ENCODE data around the gene AMOT. TPM values are rescaled to one million over a fixed set of nuclear protein-coding genes. Genes with fewer than 3 reads are reported as not detected.

Gene AMOT
- total RNA-seq, 1 donor, result 5.1 TPM

GRCh38 chrX:112819008-112819640 is 21.5 kb downstream of the AMOT start:
- H3K27ac ChIP-seq (ENCODE audit: low read depth, low read length), result no peak overlapping the region
- no peak for TF ChIP-seq CTCF (IDR thresholded peaks at IDR 0.05; ENCODE audit: extremely low read depth, low read depth, low read length)
- no peaks in the 10 kb centered on the region for H3K36me3 ChIP-seq (ENCODE audit: insufficient read depth, low read length)
- no peak overlapping the region for H3K4me2 ChIP-seq (ENCODE audit: insufficient read depth, low read length)
- no peaks in the 10 kb centered on the region for H3K4me1 ChIP-seq (ENCODE audit: insufficient read depth, low read length)
- no peak overlapping the region for H2AFZ ChIP-seq (ENCODE audit: low read length)
- no peaks in the 10 kb centered on the region for H4K20me1 ChIP-seq (ENCODE audit: insufficient read depth, low read length)
- H3K9me3 ChIP-seq (ENCODE audit: low read depth, low read length), result no peaks in the 10 kb centered on the region
- no peak for DNase-seq (ENCODE audit: insufficient read length, low spot score, missing footprints)
- no peaks in the 10 kb centered on the region for H3K79me2 ChIP-seq (ENCODE audit: insufficient read depth, low read length)
- H3K4me3 ChIP-seq (ENCODE audit: insufficient read depth, low read length), result no peak overlapping the region
- peaks cover 9% of the 10 kb centered on the region for H3K27me3 ChIP-seq (ENCODE audit: insufficient read depth, low read length)

GRCh38 chrX:112818114-112819007 is 22.3 kb downstream of the AMOT start:
- no peak overlapping the region for H2AFZ ChIP-seq (ENCODE audit: low read length)
- no peak for DNase-seq (ENCODE audit: insufficient read length, low spot score, missing footprints)
- H3K79me2 ChIP-seq (ENCODE audit: insufficient read depth, low read length), result no peaks in the 10 kb centered on the region
- H3K36me3 ChIP-seq (ENCODE audit: insufficient read depth, low read length), result no peaks in the 10 kb centered on the region
- H4K20me1 ChIP-seq (ENCODE audit: insufficient read depth, low read length), result no peaks in the 10 kb centered on the region
- H3K27me3 ChIP-seq (ENCODE audit: insufficient read depth, low read length), result peaks cover 9% of the 10 kb centered on the region
- H3K4me1 ChIP-seq (ENCODE audit: insufficient read depth, low read length), result no peaks in the 10 kb centered on the region
- no peak overlapping the region for H3K27ac ChIP-seq (ENCODE audit: low read depth, low read length)
- no peak for TF ChIP-seq CTCF (IDR thresholded peaks at IDR 0.05; ENCODE audit: extremely low read depth, low read depth, low read length)
- H3K9me3 ChIP-seq (ENCODE audit: low read depth, low read length), result no peaks in the 10 kb centered on the region
- H3K4me2 ChIP-seq (ENCODE audit: insufficient read depth, low read length), result no peak overlapping the region
- H3K4me3 ChIP-seq (ENCODE audit: insufficient read depth, low read length), result no peak overlapping the region

GRCh38 chrX:112816908-112817307 is 23.7 kb downstream of the AMOT start:
- no peaks in the 10 kb centered on the region for H3K9me3 ChIP-seq (ENCODE audit: low read depth, low read length)
- peaks cover 6% of the 10 kb centered on the region for H3K27me3 ChIP-seq (ENCODE audit: insufficient read depth, low read length)
- H4K20me1 ChIP-seq (ENCODE audit: insufficient read depth, low read length), result no peaks in the 10 kb centered on the region
- no peaks in the 10 kb centered on the region for H3K79me2 ChIP-seq (ENCODE audit: insufficient read depth, low read length)
- DNase-seq (ENCODE audit: insufficient read length, low spot score, missing footprints), result no peak
- H3K4me3 ChIP-seq (ENCODE audit: insufficient read depth, low read length), result no peak overlapping the region
- H3K4me1 ChIP-seq (ENCODE audit: insufficient read depth, low read length), result no peaks in the 10 kb centered on the region
- no peak overlapping the region for H2AFZ ChIP-seq (ENCODE audit: low read length)
- H3K4me2 ChIP-seq (ENCODE audit: insufficient read depth, low read length), result no peak overlapping the region
- H3K36me3 ChIP-seq (ENCODE audit: insufficient read depth, low read length), result no peaks in the 10 kb centered on the region
- no peak for TF ChIP-seq CTCF (IDR thresholded peaks at IDR 0.05; ENCODE audit: extremely low read depth, low read depth, low read length)
- H3K27ac ChIP-seq (ENCODE audit: low read depth, low read length), result no peak overlapping the region

- Histone ChIP-seq H3K4me3 (ENCODE audit: insufficient read depth, low read length) (no peak overlapping the region), H3K27ac (ENCODE audit: low read depth, low read length) (no peak overlapping the region), H3K4me2 (ENCODE audit: insufficient read depth, low read length) (no peak overlapping the region), H3K9me3 (ENCODE audit: low read depth, low read length) (no peaks in the 10 kb centered on the region), H3K36me3 (ENCODE audit: insufficient read depth, low read length) (no peaks in the 10 kb centered on the region), H3K27me3 (ENCODE audit: insufficient read depth, low read length) (peaks cover 5% of the 10 kb centered on the region), H3K79me2 (ENCODE audit: insufficient read depth, low read length) (no peaks in the 10 kb centered on the region), H4K20me1 (ENCODE audit: insufficient read depth, low read length) (no peaks in the 10 kb centered on the region), H3K4me1 (ENCODE audit: insufficient read depth, low read length) (no peaks in the 10 kb centered on the region), H2AFZ (ENCODE audit: low read length) (no peak overlapping the region)
- DNase-seq (ENCODE audit: insufficient read length, low spot score, missing footprints), result no peak
- TF ChIP-seq CTCF (IDR thresholded peaks at IDR 0.05; ENCODE audit: extremely low read depth, low read depth, low read length), result no peak
Measured at GRCh38 chrX:112814496-112814895, 26.1 kb downstream of the AMOT start.

Measured in osteoblast (primary cell).